ENCODE measurements around the gene SCLY.

The SCLY gene

DNA sequence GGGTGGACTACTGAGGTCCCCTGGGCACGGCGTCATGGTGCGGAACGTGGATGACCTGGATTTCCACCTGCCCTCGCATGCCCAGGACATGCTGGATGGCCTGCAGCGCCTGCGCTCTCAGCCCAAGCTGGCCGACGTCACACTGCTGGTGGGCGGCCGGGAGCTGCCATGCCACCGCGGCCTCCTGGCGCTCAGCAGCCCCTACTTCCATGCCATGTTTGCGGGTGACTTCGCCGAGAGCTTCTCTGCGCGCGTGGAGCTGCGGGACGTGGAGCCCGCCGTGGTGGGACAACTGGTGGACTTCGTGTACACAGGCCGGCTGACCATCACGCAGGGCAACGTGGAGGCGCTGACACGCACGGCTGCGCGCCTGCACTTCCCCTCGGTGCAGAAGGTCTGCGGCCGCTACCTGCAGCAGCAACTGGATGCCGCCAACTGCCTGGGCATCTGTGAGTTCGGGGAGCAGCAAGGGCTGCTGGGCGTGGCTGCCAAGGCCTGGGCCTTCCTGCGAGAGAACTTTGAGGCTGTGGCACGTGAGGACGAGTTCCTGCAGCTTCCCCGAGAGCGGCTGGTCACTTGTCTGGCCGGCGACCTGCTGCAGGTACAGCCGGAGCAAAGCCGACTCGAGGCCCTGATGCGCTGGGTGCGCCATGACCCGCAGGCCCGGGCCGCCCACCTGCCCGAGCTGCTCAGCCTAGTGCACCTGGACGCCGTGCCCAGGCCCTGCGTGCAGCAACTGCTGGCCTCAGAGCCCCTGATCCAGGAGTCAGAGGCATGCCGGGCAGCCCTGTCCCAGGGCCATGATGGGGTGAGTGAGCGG lies 80.1 kb downstream of the SCLY start:
- DNase-seq (ENCODE audit: low read depth), result no peak

DNA sequence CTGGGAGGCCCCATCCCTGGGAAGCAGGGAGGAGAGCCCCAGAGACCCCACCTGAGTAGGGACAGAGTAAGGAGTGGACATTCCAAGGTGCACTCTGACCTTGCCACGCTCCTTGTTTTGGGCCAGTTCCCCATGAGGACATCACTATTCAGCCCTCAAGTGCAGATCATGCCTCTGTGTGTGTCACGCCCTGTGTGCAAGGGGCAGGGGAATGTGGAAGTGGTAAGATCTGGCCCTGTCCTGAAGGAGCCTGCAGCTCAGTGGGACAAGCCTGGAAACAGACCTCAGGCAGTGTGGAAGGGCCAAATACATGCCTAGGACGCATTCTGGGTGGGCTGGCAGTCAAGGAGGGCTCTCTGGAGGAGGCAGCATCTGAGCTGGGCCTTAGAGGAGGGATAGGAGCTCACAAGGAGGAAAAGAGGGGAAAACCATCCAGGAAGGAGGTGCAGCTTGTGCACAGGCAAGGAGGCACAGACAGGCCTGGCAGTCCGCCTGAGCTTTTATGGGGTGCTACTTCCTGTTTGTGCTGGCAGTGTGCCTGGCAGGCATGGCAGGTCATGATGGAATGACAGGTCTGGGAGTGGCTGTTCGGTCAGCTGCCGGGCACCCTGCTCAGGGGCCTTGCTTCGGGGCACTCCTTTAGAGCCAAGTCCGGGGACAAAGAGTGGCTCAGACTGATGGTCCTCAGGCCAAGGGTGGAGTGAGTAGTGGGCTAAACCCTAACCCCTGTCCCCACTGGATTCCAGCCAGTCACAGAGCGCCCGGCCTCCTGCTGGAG lies 80.9 kb downstream of the SCLY start:
- DNase-seq (ENCODE audit: low read depth), result no peak

DNA sequence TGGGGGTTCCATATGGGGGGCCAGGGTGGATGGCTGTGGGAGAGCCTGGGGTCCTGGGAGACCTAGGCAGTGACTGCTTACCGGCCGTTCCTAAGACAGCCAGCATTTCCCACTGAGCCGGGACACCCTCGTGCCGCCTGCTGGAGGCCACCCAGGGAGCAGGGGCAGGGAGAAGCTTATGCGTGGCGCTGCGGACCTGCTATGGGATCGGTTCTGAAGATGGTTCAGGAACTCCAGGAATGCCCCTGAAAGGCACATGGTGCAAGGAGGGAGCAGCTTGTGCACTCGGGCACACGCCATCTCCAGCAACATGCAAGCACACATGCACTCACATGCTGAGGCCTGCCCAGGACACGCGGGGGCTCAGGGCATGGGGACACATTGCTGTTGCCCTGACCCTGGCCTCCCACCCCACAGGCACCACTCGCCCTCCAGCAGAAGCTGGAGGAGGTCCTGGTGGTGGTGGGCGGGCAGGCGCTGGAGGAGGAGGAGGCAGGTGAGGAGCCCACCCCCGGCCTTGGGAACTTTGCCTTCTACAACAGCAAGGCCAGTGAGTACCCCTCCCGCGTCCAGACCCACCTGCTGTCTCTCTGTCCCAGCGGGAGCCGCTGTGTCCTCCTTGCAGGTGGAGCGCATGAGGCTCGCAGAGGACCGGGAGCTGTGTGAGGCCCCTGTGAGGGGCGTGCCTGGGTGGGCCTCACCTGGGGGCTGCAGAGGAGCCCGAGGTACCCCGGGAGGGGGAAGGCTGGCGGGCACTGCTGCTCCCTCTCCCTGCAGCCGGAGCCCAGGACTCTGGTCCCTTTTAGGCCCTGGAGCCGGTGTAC lies 81.8 kb downstream of the SCLY start:
- DNase-seq (ENCODE audit: low read depth), result no peak

DNA sequence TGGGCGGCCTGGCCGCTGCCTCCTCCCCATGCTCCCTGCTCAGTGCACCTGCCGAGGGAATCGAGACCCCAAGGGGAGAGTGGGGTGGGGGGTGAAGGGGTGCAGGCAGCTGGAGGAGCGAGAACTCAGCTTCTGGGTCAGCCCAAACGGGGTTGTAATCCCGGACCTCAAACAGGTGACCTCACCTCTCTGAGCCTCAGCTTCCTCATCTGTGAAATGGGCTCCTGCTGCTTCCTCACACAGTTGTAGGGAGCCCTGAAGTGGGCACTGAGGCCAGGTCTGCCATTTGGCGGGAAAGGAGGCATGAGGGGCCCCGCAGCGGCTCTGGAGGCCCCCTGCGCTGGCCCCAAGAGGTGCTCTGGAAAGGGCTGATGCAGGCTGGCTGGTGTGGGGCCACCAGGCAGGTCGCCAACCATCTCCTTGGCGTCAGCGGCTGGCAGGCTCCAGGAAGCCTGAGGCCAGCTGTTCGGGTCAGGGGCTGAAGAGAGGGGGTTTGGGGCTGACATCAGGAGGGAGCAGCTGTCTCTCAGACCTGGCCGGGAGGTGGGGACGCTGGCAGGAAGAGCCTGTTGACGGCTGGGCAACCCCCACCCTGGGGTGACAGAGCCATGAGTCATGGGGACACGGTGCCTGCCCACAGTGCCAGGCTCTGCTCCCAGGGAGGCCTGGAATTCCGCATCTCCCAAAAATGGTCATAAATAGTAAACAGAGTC lies 82.6 kb downstream of the SCLY start:
- no peak for DNase-seq (ENCODE audit: low read depth)

DNA sequence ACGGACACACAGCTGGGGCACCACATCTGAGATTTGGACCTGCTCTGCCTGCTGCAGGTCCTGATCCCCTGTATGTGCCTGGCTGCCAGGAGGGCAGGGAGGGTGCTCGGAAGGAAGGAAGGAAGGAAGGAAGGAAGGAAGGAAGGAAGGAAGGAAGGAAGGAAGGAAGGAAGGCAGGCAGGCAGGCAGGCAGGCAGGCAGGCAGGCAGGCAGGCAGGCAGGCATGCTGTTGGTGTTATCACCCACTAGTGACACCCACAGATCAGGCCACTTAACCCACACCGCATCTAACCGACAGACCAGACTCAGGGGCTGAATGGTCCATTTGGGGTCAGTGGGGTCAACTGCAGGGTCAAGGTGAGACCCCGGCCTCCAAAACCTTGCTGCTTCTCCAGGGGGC lies 83.5 kb downstream of the SCLY start:
- no peak for DNase-seq (ENCODE audit: low read depth)

DNA sequence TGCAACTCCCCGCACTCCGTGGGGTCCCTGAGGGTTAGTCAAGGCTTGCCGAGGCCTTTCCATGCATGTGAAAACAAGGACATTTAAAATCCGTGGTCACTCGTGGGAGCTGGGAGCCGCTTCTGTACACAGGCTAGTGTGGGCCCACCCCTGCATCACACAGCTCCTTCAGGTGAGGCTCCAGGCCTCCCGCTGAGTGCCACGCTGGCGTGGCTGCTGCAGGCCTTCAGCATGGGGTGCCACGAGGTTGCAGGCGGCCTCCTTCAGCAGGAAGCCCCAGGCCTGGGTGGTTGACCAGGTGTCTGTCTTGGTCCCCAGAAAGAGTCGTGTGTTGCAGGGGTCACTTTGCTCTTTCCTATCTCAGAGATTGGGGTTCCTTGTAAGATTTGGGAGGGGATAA lies 84.2 kb downstream of the SCLY start:
- DNase-seq (ENCODE audit: low read depth), result no peak

DNA sequence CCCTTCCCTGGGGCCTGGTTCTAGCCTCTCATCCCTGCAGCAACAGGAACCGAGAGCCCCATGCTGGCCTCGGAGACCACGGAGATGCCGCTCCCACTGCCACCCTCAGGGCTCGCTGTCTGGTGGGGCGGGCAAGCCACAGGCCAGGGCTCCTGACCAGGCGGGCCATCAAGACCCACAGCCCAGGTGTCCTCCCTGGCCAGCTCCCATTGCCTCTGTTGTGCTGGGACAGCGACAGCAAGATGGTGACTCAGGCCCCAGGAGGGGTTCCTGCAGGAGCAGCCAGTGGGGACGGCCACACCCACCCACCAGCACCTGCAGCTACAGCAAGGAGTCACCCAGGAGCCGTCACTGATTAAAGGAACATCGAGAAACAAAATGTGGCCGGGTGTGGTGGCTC lies 85.0 kb downstream of the SCLY start:
- DNase-seq (ENCODE audit: low read depth), result no peak

DNA sequence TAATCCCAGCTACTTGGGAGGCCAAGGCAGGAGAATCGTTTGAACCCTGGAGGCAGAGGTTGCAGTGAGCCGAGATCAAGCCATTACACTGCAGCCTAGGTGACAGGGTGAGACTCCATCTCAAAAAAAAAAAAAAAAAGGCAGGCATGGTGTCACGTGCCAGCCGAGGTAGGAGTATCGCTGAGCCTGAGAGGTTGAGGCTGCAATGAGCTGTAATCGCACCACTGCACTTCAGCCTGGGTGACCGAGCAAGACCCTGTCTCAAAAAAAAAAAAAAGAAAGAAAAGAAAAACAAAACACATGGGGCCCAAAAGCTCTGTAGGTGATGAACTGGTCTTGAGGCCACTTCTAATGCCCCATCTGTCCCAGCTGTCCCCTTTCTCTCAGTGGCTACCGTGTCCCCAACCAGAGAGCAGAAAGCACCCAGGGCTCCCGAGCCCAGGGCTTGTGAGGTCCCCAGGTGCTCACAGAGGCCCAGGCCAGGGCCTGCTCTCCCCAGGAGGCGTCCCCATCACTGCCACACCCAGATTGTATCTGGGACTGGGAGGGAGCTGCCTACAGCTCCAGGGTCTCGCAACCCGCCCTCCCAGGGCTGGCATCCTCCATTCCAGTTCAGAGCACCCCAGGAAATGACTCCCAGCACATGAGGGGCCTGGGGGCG lies 86.2 kb downstream of the SCLY start:
- DNase-seq (ENCODE audit: low read depth), result no peak

DNA sequence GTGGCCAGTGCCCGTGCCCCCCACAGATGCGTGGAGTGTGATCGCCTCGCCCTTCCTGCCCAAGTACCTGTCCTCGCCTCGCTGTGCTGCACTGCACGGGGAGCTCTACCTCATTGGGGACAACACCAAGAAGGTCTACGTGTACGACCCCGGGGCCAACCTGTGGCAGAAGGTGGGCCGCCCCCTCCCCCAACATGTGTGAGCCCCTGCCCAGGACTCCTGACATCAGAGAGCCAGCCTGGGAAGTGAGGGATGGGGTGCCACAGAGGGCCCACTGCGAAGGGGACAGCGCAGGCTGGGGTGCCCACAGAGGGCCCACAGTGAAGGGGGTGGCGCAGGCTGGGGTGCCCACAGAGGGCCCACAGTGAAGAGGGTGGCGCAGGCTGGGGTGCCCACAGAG lies 88.2 kb downstream of the SCLY start:
- DNase-seq (ENCODE audit: low read depth), result no peak
